HepG2 (cell line): ENCODE results near the gene CHRM3.

Experiments used
- CTCF ChIP-seq: sonication (generic); formaldehyde crosslinking; IDR thresholded peaks from 2 replicates; pipeline ENCODE4 v1.5.0; 2020; ENCODE audit warnings: mild to moderate bottlenecking, missing genetic modification reagents, moderate library complexity
- EEA1 ChIP-seq: sonication (generic); formaldehyde crosslinking; IDR thresholded peaks from 2 replicates; pipeline ENCODE4 v1.5.1; 2020; ENCODE audit warnings: mild to moderate bottlenecking, missing genetic modification reagents, borderline replicate concordance
- EZH2 ChIP-seq: conservative IDR thresholded peaks from 2 replicates; pipeline ENCODE4 v1.6.1; 2012; ENCODE audit warnings: mild to moderate bottlenecking, low read depth, low read length, moderate library complexity
- FIP1L1 ChIP-seq: fragments of 200-400 bp; formaldehyde crosslinking; IDR thresholded peaks from 2 replicates; pipeline ENCODE4 v1.6.1; 2018; ENCODE audit warnings: low read depth, mild to moderate bottlenecking, low read length, moderate library complexity, borderline replicate concordance; ENCODE audit not compliant: insufficient read depth
- GABPA ChIP-seq, 2 experiments: IDR thresholded peaks; 2 replicates each; pipeline ENCODE4 v1.6.1; 2011 to 2016; ENCODE audit warnings: low read depth in 2 of 2, low read length in 1 of 2, missing biosample characterization in 1 of 2, missing genetic modification characterization in 1 of 2
- MYC ChIP-seq: sonication (generic); formaldehyde crosslinking; IDR thresholded peaks from 2 replicates; pipeline ENCODE4 v1.9.0; 2021; ENCODE audit warnings: missing genetic modification reagents, borderline replicate concordance
- PBX3 ChIP-seq: sonication (generic); formaldehyde crosslinking; IDR thresholded peaks from 2 replicates; pipeline ENCODE4 v1.8.1; 2023; ENCODE audit warnings: missing genetic modification reagents, inconsistent platforms, borderline replicate concordance
- POLR2A ChIP-seq, 2 experiments: IDR thresholded peaks; 2 replicates each; pipeline ENCODE4 v1.6.1; 2011; ENCODE audit warnings: low read depth in 2 of 2, low read length in 2 of 2, mild to moderate bottlenecking in 1 of 2, moderate library complexity in 1 of 2; ENCODE audit not compliant: insufficient read depth in 1 of 2
- ZHX1 ChIP-seq: sonication (generic); formaldehyde crosslinking; IDR thresholded peaks from 2 replicates; pipeline ENCODE4 v1.8.1; 2022; ENCODE audit warnings: low read depth, mild to moderate bottlenecking, missing genetic modification reagents
- ZNF274 ChIP-seq: sonication (generic); formaldehyde crosslinking; IDR thresholded peaks from 2 replicates; pipeline ENCODE4 v1.5.1; 2020; ENCODE audit warnings: mild to moderate bottlenecking, missing genetic modification reagents
- ZNF580 ChIP-seq: IDR thresholded peaks from 2 replicates; pipeline ENCODE4 v1.6.1; 2016; ENCODE audit warnings: low read depth, borderline replicate concordance
- ZZZ3 ChIP-seq: sonication (generic); formaldehyde crosslinking; IDR thresholded peaks from 2 replicates; pipeline ENCODE4 v1.4.0; 2020; ENCODE audit warnings: missing genetic modification reagents, mild to moderate bottlenecking, borderline replicate concordance

GRCh38 chr1:239367196-239367810 lies 19.1 kb upstream of the CHRM3 start:
- TF ChIP-seq GABPA (IDR thresholded peaks at IDR 0.05; ENCODE audit: low read depth, low read length) (no peak), GABPA (CRISPR knock-in tag; IDR thresholded peaks at IDR 0.05; ENCODE audit: low read depth) (no peak), MYC (CRISPR knock-in tag) (no peak), POLR2A (IDR thresholded peaks at IDR 0.05; ENCODE audit: insufficient read depth in 1 of 2, low read depth in 2 of 2, low read length in 2 of 2) (no peak), ZHX1 (CRISPR knock-in tag) (no peak), FIP1L1 (no peak), ZZZ3 (CRISPR knock-in tag) (no peak), EEA1 (no peak), CTCF (CRISPR knock-in tag) (no peak), PBX3 (CRISPR knock-in tag) (no peak), EZH2 (no peak), ZNF580 (CRISPR knock-in tag) (no peak), ZNF274 (CRISPR knock-in tag) (no peak)
